HG03575 (cell line): ENCODE results near the gene WDR91.
"Not testable (repeated sequence)": the region's sequence is repeated elsewhere in the genome, so short reads cannot be mapped to it uniquely, and the experiment has no call there.

Source experiments
- ATAC-seq: cut with Tn5 transposase; IDR thresholded peaks from one replicate; pipeline ENCODE4 v1.9.1; 2021; ENCODE audit not compliant: unreplicated experiment, insufficient number of reproducible peaks, low FRiP score; ENCODE audit errors: extremely low read depth

The WDR91 gene

GRCh38 chr7:135185471-135186260, 25.7 kb downstream of the WDR91 start:
- ATAC-seq: no peak

- no peak for ATAC-seq
These were observed 27.0 kb downstream of the WDR91 start for GRCh38 chr7:135184254-135184841.

- no peak for ATAC-seq
These were observed 27.8 kb downstream of the WDR91 start for GRCh38 chr7:135183478-135183877.

GRCh38 chr7:135181929-135182678, 29.2 kb downstream of the WDR91 start:
- no peak for ATAC-seq

- no peak for ATAC-seq
These were observed 29.9 kb downstream of the WDR91 start for GRCh38 chr7:135181261-135181928.

- ATAC-seq: no peak
These were observed 31.2 kb downstream of the WDR91 start for GRCh38 chr7:135180122-135180521.

GRCh38 chr7:135179321-135179925, 31.9 kb downstream of the WDR91 start:
- ATAC-seq: no peak

- ATAC-seq: no peak
These were observed 33.0 kb downstream of the WDR91 start for GRCh38 chr7:135178364-135178763.

GRCh38 chr7:135177028-135177696, 34.2 kb downstream of the WDR91 start:
- ATAC-seq: no peak

- ATAC-seq: no peak
These were observed 35.4 kb downstream of the WDR91 start for GRCh38 chr7:135175931-135176330.

GRCh38 chr7:135174941-135175340, 36.4 kb downstream of the WDR91 start:
- ATAC-seq: no peak

GRCh38 chr7:135173916-135174315, 37.4 kb downstream of the WDR91 start:
- ATAC-seq: not testable (repeated sequence)

GRCh38 chr7:135171581-135172291, 39.6 kb downstream of the WDR91 start:
- not testable (repeated sequence) for ATAC-seq

- ATAC-seq: peak; percentile 21
These were observed 40.3 kb downstream of the WDR91 start for GRCh38 chr7:135170998-135171481.

GRCh38 chr7:135170274-135170997, 40.9 kb downstream of the WDR91 start, which contains the start of gene CYREN:
CYREN (minus strand) TSS chr7:135170707; CDS start chr7:135168922, 1,785 bp downstream.
- peak; percentile 34 for ATAC-seq

- ATAC-seq: no peak
These were observed 41.4 kb downstream of the WDR91 start for GRCh38 chr7:135169964-135170273.
